Ishikawa (cell line): Measurements from ENCODE around the gene MBLAC1.

Experiments used
- CEBPB ChIP-seq: IDR thresholded peaks from 2 replicates; pipeline ENCODE4 v1.6.1; 2012
- CREB1 ChIP-seq: IDR thresholded peaks from 2 replicates; pipeline ENCODE4 v1.6.1; 2012; ENCODE audit warnings: low read depth
- EGR1 ChIP-seq: IDR thresholded peaks from 2 replicates; pipeline ENCODE4 v1.6.1; 2012
- EP300 ChIP-seq: IDR thresholded peaks from 2 replicates; pipeline ENCODE4 v1.6.1; 2012; ENCODE audit warnings: borderline replicate concordance
- FOXM1 ChIP-seq: IDR thresholded peaks from 2 replicates; pipeline ENCODE4 v1.6.1; 2012; ENCODE audit warnings: low read depth, borderline replicate concordance
- MAX ChIP-seq: IDR thresholded peaks from 2 replicates; pipeline ENCODE4 v1.6.1; 2012
- NFIC ChIP-seq: IDR thresholded peaks from 2 replicates; pipeline ENCODE4 v1.6.1; 2012
- RAD21 ChIP-seq: IDR thresholded peaks from 2 replicates; pipeline ENCODE4 v1.6.1; 2012; ENCODE audit warnings: low read depth
- REST ChIP-seq: IDR thresholded peaks from 2 replicates; pipeline ENCODE4 v1.6.1; 2012; ENCODE audit warnings: low read depth, mild to moderate bottlenecking
- TAF1 ChIP-seq: IDR thresholded peaks from 2 replicates; pipeline ENCODE4 v1.6.1; 2012; ENCODE audit warnings: low read depth, mild to moderate bottlenecking
- TCF12 ChIP-seq: IDR thresholded peaks from 2 replicates; pipeline ENCODE4 v1.6.1; 2012; ENCODE audit warnings: low read depth
- TEAD4 ChIP-seq: IDR thresholded peaks from 2 replicates; pipeline ENCODE4 v1.6.1; 2012
- USF1 ChIP-seq: IDR thresholded peaks from 2 replicates; pipeline ENCODE4 v1.6.1; 2012
- YY1 ChIP-seq: IDR thresholded peaks from 2 replicates; pipeline ENCODE4 v1.6.1; 2012; ENCODE audit warnings: low read depth
- ZBTB7A ChIP-seq: IDR thresholded peaks from 2 replicates; pipeline ENCODE4 v1.6.1; 2012; ENCODE audit warnings: low read depth

MBLAC1 gene

GRCh38 chr7:100132697-100133151 lies 6.0 kb downstream of the MBLAC1 start:
- TF ChIP-seq RAD21, result peak; percentile 89
- no peak for TF ChIP-seq REST
- no peak for TF ChIP-seq TAF1
- no peak for TF ChIP-seq YY1
- no peak for TF ChIP-seq EP300

- TF ChIP-seq EP300 (no peak), TAF1 (no peak), MAX (no peak), USF1 (no peak), EGR1 (no peak), FOXM1 (no peak), TEAD4 (no peak), NFIC (no peak), RAD21 (no peak), YY1 (no peak), REST (no peak), CREB1 (no peak), TCF12 (no peak)
Observed at GRCh38 chr7:100137851-100138760, 11.3 kb downstream of the MBLAC1 start.

GRCh38 chr7:100141555-100141949 lies 14.8 kb downstream of the MBLAC1 start:
- TF ChIP-seq YY1 (no peak), TAF1 (no peak), CEBPB (no peak), CREB1 (no peak), TEAD4 (no peak), REST (no peak), FOXM1 (no peak), EP300 (no peak), NFIC (no peak), RAD21 (no peak), EGR1 (no peak), ZBTB7A (no peak), MAX (no peak), USF1 (no peak), TCF12 (no peak)

GRCh38 chr7:100142461-100142860 lies 15.7 kb downstream of the MBLAC1 start:
- TF ChIP-seq YY1 (no peak), TAF1 (no peak), TEAD4 (no peak), RAD21 (no peak), EP300 (no peak), CEBPB (no peak), TCF12 (no peak), NFIC (no peak), FOXM1 (no peak), USF1 (no peak), ZBTB7A (no peak), REST (no peak), EGR1 (no peak), MAX (no peak), CREB1 (no peak)
